Neural cell (in vitro differentiated cells): ENCODE results near the gene DOK6. TPM values are rescaled to one million over a fixed set of nuclear protein-coding genes. Genes with fewer than 3 reads are reported as not detected.

ENCODE experiments used
- H2AFZ ChIP-seq: fragments of 200-600, 300-800 bp; sonication (generic), shearing (Covaris generic); 2 replicates; pipeline ENCODE4 v1.6.0; 2014; ENCODE audit warnings: low read depth, mild to moderate bottlenecking, antibody characterized with exemption, low read length, moderate library complexity
- H3F3A ChIP-seq: fragments of 200-600 bp; shearing (Covaris generic); 2 replicates; pipeline ENCODE4 v1.6.1; 2016; ENCODE audit warnings: mild to moderate bottlenecking, moderate library complexity, mixed read lengths, antibody characterized with exemption, low read length; ENCODE audit not compliant: insufficient read depth, poor library complexity, severe bottlenecking
- H3K27ac ChIP-seq: fragments of 200-600, 300-800 bp; sonication (generic), shearing (Covaris generic); 2 replicates; pipeline ENCODE4 v1.5.1; 2014; ENCODE audit warnings: mild to moderate bottlenecking, low read length, moderate library complexity
- H3K27me3 ChIP-seq: fragments of 300-800, 200-600 bp; sonication (generic), shearing (Covaris generic); 2 replicates; pipeline ENCODE4 v1.6.0; 2014; ENCODE audit warnings: mild to moderate bottlenecking, low read depth, low read length, moderate library complexity; ENCODE audit not compliant: insufficient read depth
- H3K36me3 ChIP-seq: fragments of 300-800, 200-600 bp; sonication (generic), shearing (Covaris generic); 2 replicates; pipeline ENCODE4 v1.5.1; 2014; ENCODE audit warnings: mild to moderate bottlenecking, antibody characterized with exemption, low read length, moderate library complexity; ENCODE audit not compliant: insufficient read depth
- H3K4me2 ChIP-seq: fragments of 300-800, 200-600 bp; sonication (generic), shearing (Covaris generic); 2 replicates; pipeline ENCODE4 v1.6.0; 2014; ENCODE audit warnings: mild to moderate bottlenecking, low read length
- H3K4me3 ChIP-seq: fragments of 300-800, 200-600 bp; sonication (generic), shearing (Covaris generic); 2 replicates; pipeline ENCODE4 v1.5.1; 2014; ENCODE audit warnings: mild to moderate bottlenecking, low read length, moderate library complexity
- H3K79me2 ChIP-seq: fragments of 200-600 bp; shearing (Covaris generic); replicated peaks from 2 replicates; pipeline ENCODE4 v1.6.0; 2014; ENCODE audit warnings: mild to moderate bottlenecking, low read length, moderate library complexity; ENCODE audit not compliant: insufficient read depth
- H3K9ac ChIP-seq: fragments of 300-800, 200-600 bp; sonication (generic), shearing (Covaris generic); 2 replicates; pipeline ENCODE4 v1.6.1; 2016; ENCODE audit warnings: mild to moderate bottlenecking, low read length, mixed read lengths
- H3K9me2 ChIP-seq: fragments of 200-600 bp; shearing (Covaris generic); 2 replicates; pipeline ENCODE4 v1.6.1; 2016; ENCODE audit warnings: mild to moderate bottlenecking, low read length, mixed read lengths; ENCODE audit not compliant: insufficient read depth
- H3K9me3 ChIP-seq: fragments of 200-600, 300-800 bp; sonication (generic), shearing (Covaris generic); 2 replicates; pipeline ENCODE4 v1.6.1; 2016; ENCODE audit warnings: mild to moderate bottlenecking, mixed run types, low read length, moderate library complexity, mixed read lengths
- H4K20me1 ChIP-seq: fragments of 200-600 bp; shearing (Covaris generic); 2 replicates; pipeline ENCODE4 v1.6.1; 2016; ENCODE audit warnings: mild to moderate bottlenecking, mixed run types; ENCODE audit not compliant: insufficient read depth
- EP300 ChIP-seq: fragments of 450-650 bp; conservative IDR thresholded peaks from 2 replicates; pipeline ENCODE4 v1.6.1; 2014; ENCODE audit warnings: antibody characterized with exemption, mild to moderate bottlenecking, moderate library complexity; ENCODE audit not compliant: poor library complexity, severe bottlenecking
- EZH2 ChIP-seq: fragments of 200-600, 300-800 bp; shearing (Covaris generic), sonication (generic); IDR thresholded peaks from 2 replicates; pipeline ENCODE4 v1.6.1; 2014; ENCODE audit warnings: antibody characterized with exemption, low read length, borderline replicate concordance, mild to moderate bottlenecking; ENCODE audit not compliant: insufficient read depth, poor library complexity, severe bottlenecking
- MXI1 ChIP-seq: fragments of 450-650 bp; conservative IDR thresholded peaks from 2 replicates; pipeline ENCODE4 v1.6.1; 2014; ENCODE audit warnings: antibody characterized with exemption, mild to moderate bottlenecking; ENCODE audit not compliant: poor library complexity, severe bottlenecking
- POLR2AphosphoS5 ChIP-seq: IDR thresholded peaks from 2 replicates; pipeline ENCODE4 v1.6.1; 2012
- RAD21 ChIP-seq: fragments of 450-650 bp; conservative IDR thresholded peaks from 2 replicates; pipeline ENCODE4 v1.6.1; 2014; ENCODE audit warnings: antibody characterized with exemption, mild to moderate bottlenecking, moderate library complexity
- REST ChIP-seq: IDR thresholded peaks from 2 replicates; pipeline ENCODE4 v1.6.1; 2012; ENCODE audit warnings: borderline replicate concordance
- SMC3 ChIP-seq: fragments of 450-650 bp; conservative IDR thresholded peaks from 2 replicates; pipeline ENCODE4 v1.6.1; 2014; ENCODE audit warnings: antibody characterized with exemption, mild to moderate bottlenecking, moderate library complexity; ENCODE audit not compliant: poor library complexity
- TAF1 ChIP-seq: IDR thresholded peaks from 2 replicates; pipeline ENCODE4 v1.6.1; 2012; ENCODE audit warnings: low read depth
- polyA plus RNA-seq: library from polyadenylated mRNA; depleted of rRNA; stranded (reverse); fragments of >200 nt; gene quantifications from 2 replicates; pipeline ENCODE4 v1.2.3, GENCODE V29; 2014
- TF ChIP-seq, protein P1 (sequence below): fragments of 450-650 bp; IDR thresholded peaks from 2 replicates; pipeline ENCODE4 v1.5.1; 2014; ENCODE audit warnings: antibody characterized with exemption, mild to moderate bottlenecking, moderate library complexity; ENCODE audit not compliant: poor library complexity, severe bottlenecking

DOK6 gene
- polyA plus RNA-seq, 1 donor from 2014 or later = 9.7 TPM

GRCh38 chr18:69759046-69759445 lies 358.4 kb downstream of the DOK6 start:
- no peaks in the 10 kb centered on the region for H3K9me2 ChIP-seq
- no peak overlapping the region for H3K27ac ChIP-seq
- no peaks in the 10 kb centered on the region for H3F3A ChIP-seq
- H3K9ac ChIP-seq = no peak overlapping the region
- no peak overlapping the region for H2AFZ ChIP-seq
- no peaks in the 10 kb centered on the region for H3K79me2 ChIP-seq
- no peaks in the 10 kb centered on the region for H3K27me3 ChIP-seq
- no peaks in the 10 kb centered on the region for H4K20me1 ChIP-seq
- H3K9me3 ChIP-seq = no peaks in the 10 kb centered on the region
- TF ChIP-seq SMC3 (no peak), MXI1 (no peak), EZH2 (no peak), REST (no peak)
- no peaks in the 10 kb centered on the region for H3K36me3 ChIP-seq
- no peak overlapping the region for H3K4me3 ChIP-seq
- H3K4me2 ChIP-seq = no peak overlapping the region

GRCh38 chr18:69763002-69763401 lies 362.3 kb downstream of the DOK6 start:
- Histone ChIP-seq H3K9me2 (no peaks in the 10 kb centered on the region), H3K36me3 (no peaks in the 10 kb centered on the region), H3K27ac (no peak overlapping the region), H3K9ac (no peak overlapping the region), H3K79me2 (no peaks in the 10 kb centered on the region), H3F3A (no peaks in the 10 kb centered on the region), H3K4me3 (no peak overlapping the region), H3K27me3 (no peaks in the 10 kb centered on the region), H4K20me1 (no peaks in the 10 kb centered on the region), H2AFZ (no peak overlapping the region), H3K4me2 (no peak overlapping the region), H3K9me3 (no peaks in the 10 kb centered on the region)
- TF ChIP-seq TAF1 (no peak), POLR2AphosphoS5 (no peak), MXI1 (no peak), RAD21 (no peak), EZH2 (no peak)

DNA sequence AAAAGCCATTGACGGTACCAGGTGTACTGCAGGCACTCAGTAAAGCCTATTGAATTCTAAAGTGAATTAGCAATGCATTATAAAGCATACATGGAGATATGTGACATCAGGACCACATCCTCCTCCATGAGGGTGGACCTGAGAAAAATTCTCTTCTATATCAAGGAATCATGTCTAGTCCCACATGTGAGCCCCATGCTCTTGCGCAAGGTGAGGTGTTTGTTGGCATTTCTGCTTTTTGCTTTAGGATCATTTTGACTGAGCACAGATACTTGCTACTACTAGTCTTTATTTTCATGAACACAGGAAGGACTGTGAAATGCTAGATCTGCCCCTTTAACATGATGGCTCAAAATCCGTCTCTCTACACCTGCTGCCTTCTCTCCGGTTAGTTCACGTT lies 363.1 kb downstream of the DOK6 start:
- no peaks in the 10 kb centered on the region for H4K20me1 ChIP-seq
- no peaks in the 10 kb centered on the region for H3K27me3 ChIP-seq
- no peaks in the 10 kb centered on the region for H3K9me2 ChIP-seq
- no peak for TF ChIP-seq TAF1
- no peak for TF ChIP-seq EP300
- TF ChIP-seq REST = no peak
- TF ChIP-seq, protein P1, sequence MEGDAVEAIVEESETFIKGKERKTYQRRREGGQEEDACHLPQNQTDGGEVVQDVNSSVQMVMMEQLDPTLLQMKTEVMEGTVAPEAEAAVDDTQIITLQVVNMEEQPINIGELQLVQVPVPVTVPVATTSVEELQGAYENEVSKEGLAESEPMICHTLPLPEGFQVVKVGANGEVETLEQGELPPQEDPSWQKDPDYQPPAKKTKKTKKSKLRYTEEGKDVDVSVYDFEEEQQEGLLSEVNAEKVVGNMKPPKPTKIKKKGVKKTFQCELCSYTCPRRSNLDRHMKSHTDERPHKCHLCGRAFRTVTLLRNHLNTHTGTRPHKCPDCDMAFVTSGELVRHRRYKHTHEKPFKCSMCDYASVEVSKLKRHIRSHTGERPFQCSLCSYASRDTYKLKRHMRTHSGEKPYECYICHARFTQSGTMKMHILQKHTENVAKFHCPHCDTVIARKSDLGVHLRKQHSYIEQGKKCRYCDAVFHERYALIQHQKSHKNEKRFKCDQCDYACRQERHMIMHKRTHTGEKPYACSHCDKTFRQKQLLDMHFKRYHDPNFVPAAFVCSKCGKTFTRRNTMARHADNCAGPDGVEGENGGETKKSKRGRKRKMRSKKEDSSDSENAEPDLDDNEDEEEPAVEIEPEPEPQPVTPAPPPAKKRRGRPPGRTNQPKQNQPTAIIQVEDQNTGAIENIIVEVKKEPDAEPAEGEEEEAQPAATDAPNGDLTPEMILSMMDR = no peak
- TF ChIP-seq EZH2 = no peak
- H3K9ac ChIP-seq = no peak overlapping the region
- H3K79me2 ChIP-seq = no peaks in the 10 kb centered on the region
- H3K36me3 ChIP-seq = no peaks in the 10 kb centered on the region
- H3K4me3 ChIP-seq = no peak overlapping the region
- no peak overlapping the region for H3K4me2 ChIP-seq
- H3K9me3 ChIP-seq = no peaks in the 10 kb centered on the region
- H2AFZ ChIP-seq = no peak overlapping the region
- H3K27ac ChIP-seq = no peak overlapping the region
- H3F3A ChIP-seq = no peaks in the 10 kb centered on the region
